CD4-positive, alpha-beta T cell (primary cell): ENCODE data around the gene FGF19. TPM values are rescaled to one million over a fixed set of nuclear protein-coding genes. Genes with fewer than 3 reads are reported as not detected.

Source experiments
- ATAC-seq: fragments of 200-7000 bp; cut with Tn5 transposase; one replicate; pipeline ENCODE4 v1.10.0; 2022; ENCODE audit warnings: mild to moderate bottlenecking; ENCODE audit not compliant: poor library complexity
- CTCF ChIA-PET: fragments of 350-600 bp; sonication (Branson Sonifier 250); formaldehyde crosslinking; loops from one replicate; lab custom pipeline; 2021; ENCODE audit warnings: antibody characterized with exemption, inconsistent platforms; lab: Charles Lee
- POLR2A ChIA-PET: fragments of 350-600 bp; sonication (Branson Sonifier 250); formaldehyde crosslinking; loops from one replicate; lab custom pipeline; 2021; ENCODE audit warnings: antibody characterized with exemption, inconsistent platforms; lab: Charles Lee
- DNase-seq, 14 experiments: peaks; one replicate each; pipeline ENCODE4 v3.0.0-alpha.2; 2013 to 2020; ENCODE audit warnings: mixed read lengths in 2 of 14
- H3K27ac ChIP-seq, 2 donors: one replicate each; pipeline versions ENCODE4 v1.5.1 to v1.7.0; 2013; ENCODE audit warnings: low read length in 2 of 2, low read depth in 1 of 2, mild to moderate bottlenecking in 1 of 2
- H3K27me3 ChIP-seq, 2 experiments: 1 replicate in 1 of 2; 2 replicates in 1 of 2; pipeline versions ENCODE4 v1.6.1 to v1.7.0; 2013; ENCODE audit warnings: low read length in 2 of 2, control low read depth in 1 of 2, mild to moderate bottlenecking in 1 of 2, moderate library complexity in 1 of 2; ENCODE audit not compliant: insufficient read depth in 2 of 2, control insufficient read depth in 1 of 2
- H3K36me3 ChIP-seq: one replicate; pipeline ENCODE4 v1.6.1; 2013; ENCODE audit warnings: low read length, control low read depth; ENCODE audit not compliant: insufficient read depth
- H3K4me1 ChIP-seq: one replicate; pipeline ENCODE4 v1.6.1; 2013; ENCODE audit warnings: low read length, control low read depth; ENCODE audit not compliant: insufficient read depth
- H3K4me3 ChIP-seq: one replicate; pipeline ENCODE4 v1.5.1; 2013; ENCODE audit warnings: mild to moderate bottlenecking, low read length, moderate library complexity
- H3K9me3 ChIP-seq, 2 experiments: 1 replicate in 1 of 2; 2 replicates in 1 of 2; pipeline versions ENCODE4 v1.6.1 to v1.7.0; 2013; ENCODE audit warnings: low read length in 2 of 2, mild to moderate bottlenecking in 2 of 2, control low read depth in 1 of 2, moderate library complexity in 1 of 2; ENCODE audit not compliant: control insufficient read depth in 1 of 2, insufficient read depth in 1 of 2
- H3K27ac Mint-ChIP-seq: one replicate; pipeline ENCODE4 v1.8.0; 2020; ENCODE audit warnings: mixed read lengths
- H3K27me3 Mint-ChIP-seq: one replicate; pipeline ENCODE4 v1.8.0; 2021; ENCODE audit warnings: mixed read lengths
- H3K36me3 Mint-ChIP-seq: one replicate; pipeline ENCODE4 v1.8.0; 2021; ENCODE audit warnings: low read depth, mixed read lengths
- H3K4me1 Mint-ChIP-seq: one replicate; pipeline ENCODE4 v1.8.0; 2021; ENCODE audit warnings: low read depth, mixed read lengths
- H3K4me3 Mint-ChIP-seq: one replicate; pipeline ENCODE4 v1.8.0; 2020; ENCODE audit warnings: mild to moderate bottlenecking, mixed read lengths
- H3K9me3 Mint-ChIP-seq: one replicate; pipeline ENCODE4 v1.8.0; 2020; ENCODE audit warnings: mixed read lengths
- CTCF ChIP-seq: fragments of 200-600 bp; IDR thresholded peaks from one replicate; pipeline ENCODE4 v1.8.0; 2022; ENCODE audit warnings: antibody characterized with exemption, mild to moderate bottlenecking
- intact Hi-C, 2 experiments: fragments of 100-400 bp; cut with DNase I in 1 of 2; cut with micrococcal nuclease in 1 of 2; formaldehyde crosslinking; loops; one replicate each; pipeline versions ENCODE4 v1.15.1 to v1.9.0; 2023 to 2025; cut with DNase I, micrococcal nuclease
- total RNA-seq, 174 experiments: library from RNA in 2 of 174; stranded (reverse) in 2 of 174; gene quantifications; one replicate each; pipeline ENCODE4 v1.2.3 and lab custom pipeline; 2021 to 2026

Gene FGF19
- total RNA-seq, 2 experiments from 2014 or later: not detected

DNA sequence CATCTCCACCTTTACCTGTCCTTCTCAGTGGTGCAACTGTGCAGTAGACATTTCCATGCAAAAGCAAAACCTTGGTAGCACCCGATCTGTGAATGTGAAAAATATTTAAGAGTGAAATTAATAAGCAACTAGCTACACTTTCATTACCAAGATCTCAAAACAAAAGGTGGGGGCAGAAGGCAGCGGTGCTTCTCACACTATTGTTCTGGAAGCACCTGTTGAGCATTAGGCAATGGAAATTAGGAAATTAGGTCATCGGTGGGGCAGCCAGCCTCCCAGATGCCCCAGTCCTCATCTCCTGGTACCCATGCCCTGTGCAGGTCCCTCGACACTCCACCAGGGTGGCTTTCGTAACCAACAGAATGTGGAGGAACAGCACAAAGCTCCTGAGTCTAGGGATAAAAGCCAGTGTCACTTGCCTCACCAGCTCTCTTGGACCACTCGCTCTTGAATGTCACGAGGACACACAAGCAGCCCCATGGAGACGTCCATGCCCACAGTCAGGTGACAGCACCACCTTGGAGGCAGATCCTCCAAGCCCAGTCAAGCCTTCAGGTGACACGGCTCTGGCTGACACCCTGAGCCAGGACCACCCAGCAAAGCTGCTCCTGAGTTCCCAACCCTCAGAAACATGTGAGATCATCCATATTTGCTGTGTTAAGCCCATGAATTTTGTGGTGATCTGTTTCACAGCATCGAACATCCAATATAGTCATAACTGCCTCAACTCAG is 31.9 kb downstream of the FGF19 start:
- ChIA-PET CTCF (no interaction called here), POLR2A (no interaction called here)
- peaks cover 49% of the 10 kb centered on the region for H3K36me3 ChIP-seq
- Mint-ChIP-seq H3K27ac (peak overlapping the region; percentile 91), H3K4me3 (peak overlapping the region; percentile 74), H3K36me3 (peaks cover 59% of the 10 kb centered on the region), H3K4me1 (peaks cover 38% of the 10 kb centered on the region), H3K27me3 (no peaks in the 10 kb centered on the region), H3K9me3 (no peaks in the 10 kb centered on the region)
- no peaks in the 10 kb centered on the region for H3K27me3 ChIP-seq
- intact Hi-C loops: loop anchor here in 1 of 2 experiments (5.0 to 10.0 kb wide), 4 partner anchors 600 to 917 kb away; partner anchors contain the start of genes IGHMBP2, MRPL21, PPFIA1 and TESMIN
- no peak for ATAC-seq
- peaks cover 32% of the 10 kb centered on the region for H3K4me1 ChIP-seq
- H3K4me3 ChIP-seq: no peak overlapping the region
- no peak for TF ChIP-seq CTCF
- H3K27ac ChIP-seq: no peak overlapping the region
- DNase-seq: no peak
- H3K9me3 ChIP-seq: no peaks in the 10 kb centered on the region

GRCh38 chr11:69670158-69670845 is 33.5 kb downstream of the FGF19 start:
- H3K4me1 ChIP-seq: peaks cover 25% of the 10 kb centered on the region
- peak overlapping the region; percentile 75 for H3K4me3 Mint-ChIP-seq
- H3K36me3 Mint-ChIP-seq: peaks cover 62% of the 10 kb centered on the region

More at GRCh38 chr11:69670158-69670845, 33.5 kb downstream of the FGF19 start:
- Histone ChIP-seq H3K36me3 (peaks cover 56% of the 10 kb centered on the region), H3K4me3 (no peak overlapping the region), H3K27me3 (no peaks in the 10 kb centered on the region), H3K27ac (no peak overlapping the region), H3K9me3 (no peaks in the 10 kb centered on the region)
- Mint-ChIP-seq H3K27me3 (no peaks in the 10 kb centered on the region), H3K4me1 (peaks cover 36% of the 10 kb centered on the region), H3K27ac (peak overlapping the region; percentile 10), H3K9me3 (no peaks in the 10 kb centered on the region)
- ATAC-seq (peak; percentile 25), DNase-seq (peak; percentile 26 to 77 (median 48))
- intact Hi-C loops: loop anchor here (1.0 to 10.0 kb wide), 5 partner anchors 569 to 916 kb away; partner anchors contain the start of genes IGHMBP2 (in 1 of the 2), MRPL21 (in 1 of the 2), PPFIA1 (in 1 of the 2) and TESMIN (in 1 of the 2)
- ChIA-PET CTCF (interaction anchor here (0.7 to 2.2 kb wide), 8 partner anchors 8 to 622 kb away, joined by 3 to 13 read pairs (median 4); partner anchors contain the start of genes MYEOV and TPCN2), POLR2A (interaction anchor here (0.8 to 1.1 kb wide), 2 partner anchors 27 to 547 kb away, joined by 3 to 4 read pairs; no protein-coding TSS in a partner anchor)
- TF ChIP-seq CTCF: peak; percentile 91
